Peyer's patch (tissue), 4 donors: ENCODE data around the gene MGRN1.

Experiments
- CTCF ChIP-seq, 6 experiments: fragments of 450-650 bp in 4 of 6; fragments of 200-600 bp in 2 of 6; sonication (generic) in 1 of 6; IDR thresholded peaks; one replicate each; pipeline ENCODE4 v1.5.1; 2017 to 2019; ENCODE audit warnings: antibody characterized with exemption in 6 of 6, mild to moderate bottlenecking in 3 of 6, moderate library complexity in 1 of 6
- POLR2A ChIP-seq, 2 donors: fragments of 450-650 bp; IDR thresholded peaks; one replicate each; pipeline ENCODE4 v1.5.1; 2017; ENCODE audit warnings: antibody characterized with exemption in 2 of 2, mild to moderate bottlenecking in 2 of 2, moderate library complexity in 2 of 2

DNA sequence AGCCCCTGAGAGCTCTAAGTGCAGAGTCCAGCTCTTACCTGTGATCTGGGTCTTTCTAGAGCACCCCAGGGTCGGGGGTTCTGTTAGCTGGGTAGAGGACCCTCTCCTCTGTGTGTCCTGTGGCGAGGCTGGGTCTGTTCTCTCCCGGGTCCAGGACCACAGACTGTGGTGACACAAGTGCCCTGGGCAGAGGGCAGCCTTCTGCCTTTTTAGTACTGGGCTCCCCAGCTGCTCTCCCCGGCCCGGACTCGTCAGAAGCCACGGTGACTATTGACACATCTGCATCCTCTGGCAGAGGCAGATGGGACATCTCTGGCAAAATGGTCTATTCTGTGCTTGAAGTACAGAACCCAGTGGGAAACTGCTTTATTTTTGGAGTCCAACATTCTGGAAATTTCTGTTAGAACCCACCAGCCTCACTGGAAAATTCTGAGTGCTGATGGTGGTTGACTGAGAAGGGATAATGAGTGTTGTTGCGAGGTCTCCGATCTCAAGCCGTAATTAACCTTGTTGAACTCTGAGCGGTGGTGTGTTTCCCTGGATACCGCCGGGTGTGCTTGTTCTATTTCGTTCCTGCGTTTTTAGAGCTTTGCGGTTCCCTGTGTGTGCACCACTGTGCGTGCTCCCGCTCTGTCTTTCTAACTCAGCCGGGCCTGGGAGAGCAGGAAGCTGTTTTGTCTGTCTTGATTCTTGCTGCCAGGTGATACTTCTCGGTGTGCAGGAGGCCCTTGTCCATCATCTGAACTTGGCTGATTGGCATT lies 42.8 kb downstream of the MGRN1 start:
- no peak for TF ChIP-seq CTCF (IDR thresholded peaks at IDR 0.05)
- no peak for TF ChIP-seq POLR2A (IDR thresholded peaks at IDR 0.05)
